ENCODE data around the gene ZBTB18.

The ZBTB18 gene

DNA sequence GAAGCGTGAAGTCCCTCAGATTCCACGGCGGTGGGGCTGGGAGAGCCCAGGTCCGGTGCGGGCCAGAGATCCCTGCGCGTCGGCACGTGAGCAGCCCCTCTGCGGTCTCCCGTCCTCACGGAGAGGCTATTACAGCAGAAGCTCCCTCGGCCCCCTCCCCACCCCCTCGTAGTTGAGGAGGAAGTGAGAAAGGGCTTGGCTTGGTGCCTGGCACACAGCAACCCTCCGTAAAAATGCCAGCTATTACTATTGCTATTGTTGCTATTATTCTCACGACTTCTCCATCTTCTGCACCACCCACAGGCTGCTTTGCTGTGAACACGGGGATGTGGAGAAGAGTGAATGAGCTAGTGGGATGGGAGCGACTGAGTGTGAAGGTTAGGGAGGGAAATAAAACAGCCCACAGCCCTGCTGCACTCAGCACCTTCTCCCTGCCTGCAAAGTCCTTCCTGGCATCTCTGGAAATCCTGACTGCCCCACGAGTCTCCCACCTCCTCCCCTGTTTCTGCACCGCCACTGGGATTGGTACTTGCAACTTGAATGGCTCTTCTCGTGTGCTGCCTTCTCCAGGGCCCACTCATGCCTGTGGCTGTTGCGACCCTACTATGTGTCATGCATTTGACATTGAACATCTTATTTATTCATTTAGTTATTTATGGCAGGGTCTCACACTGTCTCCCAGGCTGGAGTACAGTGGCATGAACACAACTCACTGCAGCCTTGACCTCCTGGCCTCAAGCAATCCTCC, 26.6 kb downstream of the ZBTB18 start:
- TF ChIP-seq, protein P1, sequence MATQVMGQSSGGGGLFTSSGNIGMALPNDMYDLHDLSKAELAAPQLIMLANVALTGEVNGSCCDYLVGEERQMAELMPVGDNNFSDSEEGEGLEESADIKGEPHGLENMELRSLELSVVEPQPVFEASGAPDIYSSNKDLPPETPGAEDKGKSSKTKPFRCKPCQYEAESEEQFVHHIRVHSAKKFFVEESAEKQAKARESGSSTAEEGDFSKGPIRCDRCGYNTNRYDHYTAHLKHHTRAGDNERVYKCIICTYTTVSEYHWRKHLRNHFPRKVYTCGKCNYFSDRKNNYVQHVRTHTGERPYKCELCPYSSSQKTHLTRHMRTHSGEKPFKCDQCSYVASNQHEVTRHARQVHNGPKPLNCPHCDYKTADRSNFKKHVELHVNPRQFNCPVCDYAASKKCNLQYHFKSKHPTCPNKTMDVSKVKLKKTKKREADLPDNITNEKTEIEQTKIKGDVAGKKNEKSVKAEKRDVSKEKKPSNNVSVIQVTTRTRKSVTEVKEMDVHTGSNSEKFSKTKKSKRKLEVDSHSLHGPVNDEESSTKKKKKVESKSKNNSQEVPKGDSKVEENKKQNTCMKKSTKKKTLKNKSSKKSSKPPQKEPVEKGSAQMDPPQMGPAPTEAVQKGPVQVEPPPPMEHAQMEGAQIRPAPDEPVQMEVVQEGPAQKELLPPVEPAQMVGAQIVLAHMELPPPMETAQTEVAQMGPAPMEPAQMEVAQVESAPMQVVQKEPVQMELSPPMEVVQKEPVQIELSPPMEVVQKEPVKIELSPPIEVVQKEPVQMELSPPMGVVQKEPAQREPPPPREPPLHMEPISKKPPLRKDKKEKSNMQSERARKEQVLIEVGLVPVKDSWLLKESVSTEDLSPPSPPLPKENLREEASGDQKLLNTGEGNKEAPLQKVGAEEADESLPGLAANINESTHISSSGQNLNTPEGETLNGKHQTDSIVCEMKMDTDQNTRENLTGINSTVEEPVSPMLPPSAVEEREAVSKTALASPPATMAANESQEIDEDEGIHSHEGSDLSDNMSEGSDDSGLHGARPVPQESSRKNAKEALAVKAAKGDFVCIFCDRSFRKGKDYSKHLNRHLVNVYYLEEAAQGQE (IDR thresholded peaks at IDR 0.05; ENCODE audit: insufficient read depth in 1 of 2, low read depth in 2 of 2, low read length in 2 of 2) = no peak
- no peak for TF ChIP-seq FOXP2 (optimal IDR thresholded peaks at IDR 0.05; ENCODE audit: borderline replicate concordance, extremely low read depth, extremely low read length, insufficient read depth)
- TF ChIP-seq POLR2AphosphoS5 (IDR thresholded peaks at IDR 0.05; ENCODE audit: low read depth, low read length) = no peak
- no peak for TF ChIP-seq SIN3A (IDR thresholded peaks at IDR 0.05; ENCODE audit: borderline replicate concordance, insufficient read depth, low read length)
- no peak for TF ChIP-seq TAF1 (IDR thresholded peaks at IDR 0.05; ENCODE audit: borderline replicate concordance, insufficient read depth, low read length)

DNA sequence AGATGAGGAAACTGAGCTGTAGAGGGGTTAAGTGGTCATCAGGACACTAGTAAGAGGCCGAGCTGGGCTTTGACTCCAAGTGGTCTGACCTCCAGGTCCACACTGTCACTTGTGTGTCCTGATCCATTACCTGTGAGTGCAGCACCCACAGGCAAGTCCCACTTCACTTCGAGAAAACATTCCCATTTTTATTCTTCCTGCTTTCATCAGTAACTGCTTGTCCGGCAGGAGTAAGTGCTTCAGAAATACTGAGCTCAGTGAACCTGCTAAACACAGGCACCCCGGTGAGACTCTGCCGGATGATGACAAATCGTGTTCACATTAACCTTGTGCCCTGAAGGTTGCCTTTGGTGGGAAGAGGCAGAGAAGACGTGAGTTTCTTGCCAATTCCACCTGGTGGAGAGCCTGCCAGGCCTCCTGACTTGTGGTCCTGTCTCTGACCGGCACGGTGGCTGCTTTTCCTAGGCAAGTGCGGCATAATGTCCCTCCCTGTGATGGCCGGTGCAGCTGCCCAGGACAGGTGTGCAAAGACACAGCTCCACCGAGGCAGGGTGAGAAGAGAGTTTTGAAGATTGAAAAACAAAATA, 29.4 kb downstream of the ZBTB18 start:
- no peak for TF ChIP-seq FOXP2 (optimal IDR thresholded peaks at IDR 0.05; ENCODE audit: borderline replicate concordance, extremely low read depth, extremely low read length, insufficient read depth)
- TF ChIP-seq, protein P1 (IDR thresholded peaks at IDR 0.05; ENCODE audit: insufficient read depth in 1 of 2, low read depth in 2 of 2, low read length in 2 of 2) = no peak
- TF ChIP-seq SIN3A (IDR thresholded peaks at IDR 0.05; ENCODE audit: borderline replicate concordance, insufficient read depth, low read length) = no peak
- no peak for TF ChIP-seq TAF1 (IDR thresholded peaks at IDR 0.05; ENCODE audit: borderline replicate concordance, insufficient read depth, low read length)
- TF ChIP-seq POLR2AphosphoS5 (IDR thresholded peaks at IDR 0.05; ENCODE audit: low read depth, low read length) = no peak

DNA sequence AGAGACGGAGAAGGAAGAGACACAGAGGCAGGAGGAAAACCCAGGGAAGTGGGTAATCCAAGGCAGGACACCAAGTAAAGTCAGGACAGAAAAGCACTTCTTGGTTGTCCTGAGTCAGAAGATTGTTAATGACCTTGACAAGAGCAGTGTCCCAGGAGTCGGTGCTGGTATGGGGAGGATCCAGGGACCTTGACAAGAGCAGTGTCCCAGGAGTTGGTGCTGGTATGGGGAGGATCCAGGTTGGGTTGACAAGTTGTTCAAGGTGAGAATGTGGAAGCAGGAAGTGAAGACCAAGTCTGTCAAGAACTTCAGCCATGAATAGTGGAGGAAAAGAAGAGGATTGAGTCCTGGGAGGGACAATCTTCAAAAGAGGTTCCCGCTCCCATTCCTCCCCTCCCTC, 31.9 kb downstream of the ZBTB18 start:
- TF ChIP-seq, protein P1 (IDR thresholded peaks at IDR 0.05; ENCODE audit: insufficient read depth in 1 of 2, low read depth in 2 of 2, low read length in 2 of 2) = no peak
- no peak for TF ChIP-seq POLR2AphosphoS5 (IDR thresholded peaks at IDR 0.05; ENCODE audit: low read depth, low read length)
- no peak for TF ChIP-seq SIN3A (IDR thresholded peaks at IDR 0.05; ENCODE audit: borderline replicate concordance, insufficient read depth, low read length)
- TF ChIP-seq TAF1 (IDR thresholded peaks at IDR 0.05; ENCODE audit: borderline replicate concordance, insufficient read depth, low read length) = no peak
- no peak for TF ChIP-seq FOXP2 (optimal IDR thresholded peaks at IDR 0.05; ENCODE audit: borderline replicate concordance, extremely low read depth, extremely low read length, insufficient read depth)

DNA sequence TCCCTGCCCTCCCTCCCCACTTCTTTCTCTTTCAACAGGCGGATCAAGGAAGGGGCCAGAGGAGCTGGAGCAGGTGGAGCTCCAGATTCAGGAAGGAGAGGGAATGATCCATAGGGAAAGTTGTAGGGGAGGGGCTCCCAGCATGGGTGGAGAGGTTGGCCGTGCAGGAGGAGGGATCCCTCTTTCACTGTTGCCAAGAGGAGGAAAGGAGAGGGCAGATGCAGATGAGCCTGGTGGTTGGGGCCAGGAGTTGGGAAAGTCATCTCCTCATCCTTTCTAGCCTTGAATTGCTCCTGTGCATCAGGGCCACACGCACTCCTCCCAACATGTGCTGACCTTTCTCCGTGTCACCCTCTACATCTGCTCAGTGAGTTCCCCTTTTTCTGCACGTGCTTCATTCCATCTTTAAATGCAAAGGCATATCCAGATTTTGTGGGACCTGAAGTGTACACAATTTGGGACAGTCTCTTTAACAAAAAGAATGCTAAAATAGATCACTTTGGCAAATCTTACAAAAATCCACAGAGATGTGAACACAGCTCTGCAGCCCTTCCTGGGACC, 32.4 kb downstream of the ZBTB18 start:
- TF ChIP-seq FOXP2 (optimal IDR thresholded peaks at IDR 0.05; ENCODE audit: borderline replicate concordance, extremely low read depth, extremely low read length, insufficient read depth) = no peak
- TF ChIP-seq, protein P1 (IDR thresholded peaks at IDR 0.05; ENCODE audit: insufficient read depth in 1 of 2, low read depth in 2 of 2, low read length in 2 of 2) = no peak
- no peak for TF ChIP-seq SIN3A (IDR thresholded peaks at IDR 0.05; ENCODE audit: borderline replicate concordance, insufficient read depth, low read length)
- no peak for TF ChIP-seq POLR2AphosphoS5 (IDR thresholded peaks at IDR 0.05; ENCODE audit: low read depth, low read length)
- TF ChIP-seq TAF1 (IDR thresholded peaks at IDR 0.05; ENCODE audit: borderline replicate concordance, insufficient read depth, low read length) = no peak
